Stomach (tissue), 9 donors: ENCODE data around the gene FAM20C. TPM values are rescaled to one million over a fixed set of nuclear protein-coding genes. Genes with fewer than 3 reads are reported as not detected.

Source experiments
- DNase-seq, 2 donors: peaks; one replicate each; pipeline versions ENCODE4 v3.0.0 to v3.0.0-alpha.2; 2013 to 2019
- H3K27ac ChIP-seq, 5 donors: fragments of 200-600 bp in 4 of 5; sonication (generic) in 4 of 5; one replicate each; pipeline ENCODE4 v1.5.1; 2013 to 2019; ENCODE audit warnings: mild to moderate bottlenecking in 1 of 5, moderate library complexity in 1 of 5
- H3K27me3 ChIP-seq, 3 donors: fragments of 200-600 bp; sonication (generic); one replicate each; pipeline ENCODE4 v1.5.1; 2017 to 2019; ENCODE audit warnings: mixed run types in 1 of 3
- H3K36me3 ChIP-seq, 4 donors: fragments of 200-600 bp; sonication (generic); 1 replicate in 3 of 4; 2 replicates in 1 of 4; pipeline ENCODE4 v1.5.1; 2016 to 2019
- H3K4me1 ChIP-seq, 4 donors: fragments of 200-600 bp; sonication (generic); one replicate each; pipeline ENCODE4 v1.5.1; 2016 to 2019
- H3K4me3 ChIP-seq, 4 donors: fragments of 200-600 bp; sonication (generic) in 3 of 4; one replicate each; pipeline ENCODE4 v1.5.1; 2016 to 2019; ENCODE audit warnings: mild to moderate bottlenecking in 1 of 4
- H3K9me3 ChIP-seq, 4 donors: fragments of 200-600 bp; sonication (generic); one replicate each; pipeline ENCODE4 v1.5.1; 2016 to 2019
- EP300 ChIP-seq: sonication (generic); formaldehyde crosslinking; IDR thresholded peaks from one replicate; pipeline ENCODE4 v1.6.1; 2017; ENCODE audit warnings: antibody characterized with exemption
- POLR2A ChIP-seq, 4 donors: fragments of 450-650 bp; IDR thresholded peaks; one replicate each; pipeline ENCODE4 v1.6.1; 2016; ENCODE audit warnings: antibody characterized with exemption in 4 of 4, control low read depth in 2 of 4, mild to moderate bottlenecking in 1 of 4, moderate library complexity in 1 of 4
- POLR2AphosphoS5 ChIP-seq, 3 donors: sonication (generic); formaldehyde crosslinking; IDR thresholded peaks; one replicate each; pipeline ENCODE4 v1.6.1; 2016; ENCODE audit warnings: antibody characterized with exemption in 3 of 3
- WGBS, 5 donors: extraction: QIAGEN DNeasy Blood & Tissue Kit in 3 of 5; methylation state at CpG; one replicate each; pipeline versions ENCODE4 v1.1.5 to v1.1.7; 2013 to 2018; 5-methylcytosine and 5-hydroxymethylcytosine counted together
- intact Hi-C: fragments of 100-400 bp; cut with DNase I; formaldehyde crosslinking; loops from one replicate; pipeline ENCODE4 v1.15.1; 2023; ENCODE audit warnings: low total_unique reads
- polyA plus RNA-seq, 3 donors: library from polyadenylated mRNA; stranded (reverse); fragments of 200-250 nt; gene quantifications; one replicate each; pipeline ENCODE4 v1.2.3, GENCODE V29; 2013
- total RNA-seq, 5 donors: library from RNA; depleted of rRNA; stranded (reverse); fragments of >200 nt; gene quantifications; one replicate each; pipeline versions ENCODE4 v1.1.0 to v1.2.3, GENCODE V29; 2014 to 2016
- TF ChIP-seq, protein P1 (sequence below), 7 experiments: fragments of 450-650 bp in 4 of 7; fragments of 200-600 bp in 3 of 7; sonication (generic) in 3 of 7; IDR thresholded peaks; one replicate each; pipeline ENCODE4 v1.5.1; 2016 to 2019; ENCODE audit warnings: antibody characterized with exemption in 7 of 7, control low read depth in 2 of 7, mild to moderate bottlenecking in 1 of 7
- donor health status: healthy with polysubstance abuse.
- donor health status: Bipolar disorder and iron deficiency.
- donor health status: healthy.

Gene FAM20C
- total and polyA plus RNA-seq, 8 donors: 19.1 to 89.8 (median 34.5) TPM

- H3K4me3 ChIP-seq: no peak overlapping the region
- no peaks in the 10 kb centered on the region for H3K36me3 ChIP-seq
- peaks cover 0 to 5% (median 2%) of the 10 kb centered on the region in 4 donors for H3K9me3 ChIP-seq
- H3K4me1 ChIP-seq: no peaks in the 10 kb centered on the region
- intact Hi-C loops: no loop called here
- no peak for DNase-seq
- no peak overlapping the region for H3K27ac ChIP-seq
- TF ChIP-seq POLR2AphosphoS5 (IDR thresholded peaks at IDR 0.05) (no peak), EP300 (no peak), POLR2A (IDR thresholded peaks at IDR 0.05) (no peak)
- TF ChIP-seq, protein P1, sequence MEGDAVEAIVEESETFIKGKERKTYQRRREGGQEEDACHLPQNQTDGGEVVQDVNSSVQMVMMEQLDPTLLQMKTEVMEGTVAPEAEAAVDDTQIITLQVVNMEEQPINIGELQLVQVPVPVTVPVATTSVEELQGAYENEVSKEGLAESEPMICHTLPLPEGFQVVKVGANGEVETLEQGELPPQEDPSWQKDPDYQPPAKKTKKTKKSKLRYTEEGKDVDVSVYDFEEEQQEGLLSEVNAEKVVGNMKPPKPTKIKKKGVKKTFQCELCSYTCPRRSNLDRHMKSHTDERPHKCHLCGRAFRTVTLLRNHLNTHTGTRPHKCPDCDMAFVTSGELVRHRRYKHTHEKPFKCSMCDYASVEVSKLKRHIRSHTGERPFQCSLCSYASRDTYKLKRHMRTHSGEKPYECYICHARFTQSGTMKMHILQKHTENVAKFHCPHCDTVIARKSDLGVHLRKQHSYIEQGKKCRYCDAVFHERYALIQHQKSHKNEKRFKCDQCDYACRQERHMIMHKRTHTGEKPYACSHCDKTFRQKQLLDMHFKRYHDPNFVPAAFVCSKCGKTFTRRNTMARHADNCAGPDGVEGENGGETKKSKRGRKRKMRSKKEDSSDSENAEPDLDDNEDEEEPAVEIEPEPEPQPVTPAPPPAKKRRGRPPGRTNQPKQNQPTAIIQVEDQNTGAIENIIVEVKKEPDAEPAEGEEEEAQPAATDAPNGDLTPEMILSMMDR (IDR thresholded peaks at IDR 0.05): no peak
- H3K27me3 ChIP-seq: peaks cover 0 to 9% (median 0%) of the 10 kb centered on the region in 3 donors
- WGBS, 5 donors: 59 to 89% (median 71%) methylated on average over 3 of the region's 3 CpGs
Measured at GRCh38 chr7:307970-308369, 115.6 kb downstream of the FAM20C start.

DNA sequence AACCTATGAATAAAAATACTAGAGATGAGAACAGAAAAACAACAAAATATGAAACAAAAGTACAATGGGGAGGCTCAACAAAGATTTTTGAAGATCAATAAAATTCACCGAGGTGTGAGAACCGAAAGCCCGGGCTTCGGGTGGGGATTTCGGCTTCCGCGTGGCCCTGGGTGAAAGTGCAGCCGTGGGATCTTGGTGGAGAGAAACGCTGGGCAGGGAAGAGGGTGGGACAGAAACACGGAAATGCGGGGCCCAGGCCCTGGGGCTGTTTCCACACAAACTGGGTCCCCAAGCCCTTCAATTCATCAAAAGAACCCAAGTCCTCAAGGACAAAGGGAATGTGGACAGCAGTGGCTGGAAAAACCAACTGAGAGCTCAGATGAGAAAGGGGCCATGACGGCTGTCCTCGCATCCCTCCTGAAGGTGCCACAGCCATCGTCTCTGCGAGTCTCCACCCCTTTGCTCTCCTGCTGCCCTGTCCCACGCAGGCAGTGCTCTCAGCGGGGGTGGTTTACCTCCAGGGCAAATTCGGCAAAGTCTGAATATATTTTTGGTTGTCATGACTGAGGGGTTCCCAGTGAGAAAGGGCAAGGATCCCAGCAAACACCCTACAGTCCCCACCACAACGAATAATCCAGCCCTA lies 117.3 kb downstream of the FAM20C start:
- no peaks in the 10 kb centered on the region for H3K36me3 ChIP-seq
- H3K9me3 ChIP-seq: peaks cover 0 to 5% (median 2%) of the 10 kb centered on the region in 4 donors
- DNase-seq: no peak
- TF ChIP-seq, protein P1 (IDR thresholded peaks at IDR 0.05): no peak
- TF ChIP-seq EP300 (no peak), POLR2AphosphoS5 (IDR thresholded peaks at IDR 0.05) (no peak), POLR2A (IDR thresholded peaks at IDR 0.05) (no peak)
- no peak overlapping the region for H3K4me3 ChIP-seq
- H3K27me3 ChIP-seq: peaks cover 0 to 14% (median 0%) of the 10 kb centered on the region in 3 donors
- 92 to 96% (median 93%) methylated on average over 19 of the region's 19 CpGs for WGBS, 5 donors
- intact Hi-C loops: no loop called here
- H3K4me1 ChIP-seq: no peaks in the 10 kb centered on the region
- no peak overlapping the region for H3K27ac ChIP-seq

Other genes with a start within 250 kb of the FAM20C start
- not detected for gene FOXL3, start 97.6 kb downstream of the FAM20C start, total RNA-seq
- not detected for gene FOXL3, start 97.6 kb downstream of the FAM20C start, polyA plus RNA-seq